GM19240 (cell line): ENCODE measurements around the gene LMNTD2.
A peak's percentile ranks its signal among the peaks of the same experiment; 100 is the strongest.

Source experiments
- DNase-seq: peaks from one replicate; pipeline ENCODE4 v3.0.0; 2011; ENCODE audit warnings: low spot score; ENCODE audit not compliant: insufficient read length

LMNTD2 gene

DNA sequence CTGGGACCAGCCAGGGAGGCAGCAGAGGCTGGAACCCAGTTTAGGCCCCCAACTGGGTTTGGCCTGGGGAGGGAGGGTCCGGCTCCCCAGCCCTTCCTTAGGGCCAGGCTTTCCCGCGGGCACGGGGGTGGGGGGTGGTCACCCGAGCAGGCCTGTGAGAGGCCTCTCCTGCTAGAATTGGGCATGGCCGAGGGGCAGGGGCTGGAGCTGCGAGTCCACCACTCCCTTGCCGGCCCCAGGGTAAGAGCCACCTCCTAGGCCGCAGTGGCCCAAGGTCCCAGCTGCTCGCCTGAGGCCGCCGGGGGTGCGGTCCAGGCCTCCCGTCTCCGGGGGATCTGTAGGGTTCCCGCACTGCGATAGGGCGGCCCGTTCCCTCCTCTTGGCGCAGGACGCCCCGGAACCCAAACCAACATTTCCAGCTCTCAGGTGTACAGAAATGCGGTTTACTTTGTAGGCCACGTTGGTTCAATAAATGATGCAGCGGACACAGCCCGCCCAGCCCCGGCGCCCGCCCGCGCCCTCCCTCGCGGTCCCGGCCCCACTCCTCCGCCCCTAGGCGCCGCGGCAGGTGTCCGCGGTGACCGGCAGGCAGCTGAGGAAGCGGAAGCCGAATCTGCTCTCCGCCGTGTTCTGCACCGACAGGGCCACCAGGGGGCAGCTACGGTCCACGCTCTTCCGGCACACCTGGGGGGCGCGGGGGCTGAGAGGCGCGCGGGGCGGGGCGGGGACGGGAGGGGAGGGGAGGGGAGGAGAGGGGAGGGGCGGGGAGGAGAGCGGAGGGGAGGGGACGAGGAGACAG lies 5.9 kb downstream of the LMNTD2 start:
- DNase-seq = peak; percentile 82

DNA sequence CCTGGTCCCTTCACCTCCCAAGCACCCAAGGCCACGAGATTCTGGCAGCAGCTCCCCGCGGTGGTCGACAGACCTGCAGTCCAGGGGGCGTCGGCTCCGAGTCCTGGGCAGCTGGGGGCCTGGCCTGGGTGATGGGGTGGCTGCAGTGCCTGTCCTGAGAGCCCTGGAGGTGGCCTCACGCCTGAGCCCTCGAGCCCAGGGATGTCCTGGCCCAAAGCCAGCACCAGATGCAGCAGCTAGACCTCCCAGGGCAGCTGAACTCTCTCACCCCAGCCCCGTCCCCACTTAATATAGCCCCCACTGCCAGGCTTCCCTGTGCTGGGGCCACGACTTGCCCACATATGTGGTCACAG lies 6.6 kb downstream of the LMNTD2 start:
- no peak for DNase-seq

DNA sequence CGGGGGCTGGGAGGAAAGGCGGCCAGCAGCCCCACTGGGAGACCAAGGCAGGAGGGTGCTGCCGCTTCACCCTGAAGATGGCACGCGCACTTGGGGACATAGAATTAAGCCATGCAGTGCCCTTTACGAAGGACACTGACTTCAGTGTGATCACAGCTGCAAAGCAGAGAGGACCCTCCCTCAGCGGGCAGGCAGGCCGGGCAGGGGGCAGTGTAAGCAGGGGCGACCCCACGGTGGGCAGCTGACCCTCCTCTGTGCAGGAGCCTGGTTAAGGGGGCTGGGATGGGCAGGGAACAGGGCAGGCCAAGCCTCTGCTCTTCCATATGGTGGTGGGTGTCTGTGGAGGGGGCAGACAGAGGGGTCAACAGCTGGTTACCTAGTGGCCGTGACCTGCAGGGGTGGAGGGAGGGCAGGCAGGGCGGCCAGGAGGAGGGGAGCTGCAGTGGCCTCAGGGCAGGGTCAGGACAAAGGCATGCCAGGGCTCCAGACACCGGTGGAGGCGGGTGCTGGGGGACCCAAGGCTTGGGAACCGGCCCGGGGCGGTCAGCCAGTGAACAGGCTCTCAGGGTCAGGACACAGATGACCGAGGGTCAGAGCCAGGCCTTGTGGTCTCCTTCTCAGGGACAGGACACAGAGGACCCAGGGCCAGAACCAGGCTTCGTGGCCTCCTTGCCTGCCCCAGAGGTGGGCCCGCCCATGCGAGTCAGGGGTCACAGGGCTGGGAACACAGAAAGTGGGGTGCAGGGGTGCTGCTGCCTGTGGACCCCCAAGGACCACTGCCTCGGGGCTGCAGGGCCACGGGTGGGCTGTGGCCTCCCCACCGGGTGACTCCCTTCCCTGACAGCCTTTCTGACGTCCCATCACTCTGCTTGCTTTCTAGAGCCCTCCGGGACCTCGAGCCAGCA lies 7.2 kb downstream of the LMNTD2 start:
- no peak for DNase-seq

DNA sequence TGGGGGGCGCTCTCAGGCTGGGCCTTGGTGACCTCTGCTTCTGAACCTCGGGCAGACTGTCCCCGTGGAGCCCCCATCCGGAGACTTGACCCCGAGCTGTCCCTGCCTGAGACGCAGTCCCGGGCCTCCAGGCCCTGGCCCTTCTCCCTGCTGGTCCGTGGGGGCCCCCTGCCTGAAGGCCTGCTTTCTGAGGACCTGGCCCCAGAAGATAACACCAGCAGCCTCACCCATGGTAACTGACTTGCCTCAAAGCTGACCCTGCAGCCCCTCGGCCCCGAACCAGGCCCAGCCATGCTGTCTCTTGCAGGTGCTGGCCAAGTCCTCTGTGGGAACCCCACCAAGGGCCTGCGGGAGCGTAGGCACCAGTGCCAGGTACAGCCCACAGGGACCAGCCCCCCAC lies 8.9 kb downstream of the LMNTD2 start:
- DNase-seq = no peak

DNA sequence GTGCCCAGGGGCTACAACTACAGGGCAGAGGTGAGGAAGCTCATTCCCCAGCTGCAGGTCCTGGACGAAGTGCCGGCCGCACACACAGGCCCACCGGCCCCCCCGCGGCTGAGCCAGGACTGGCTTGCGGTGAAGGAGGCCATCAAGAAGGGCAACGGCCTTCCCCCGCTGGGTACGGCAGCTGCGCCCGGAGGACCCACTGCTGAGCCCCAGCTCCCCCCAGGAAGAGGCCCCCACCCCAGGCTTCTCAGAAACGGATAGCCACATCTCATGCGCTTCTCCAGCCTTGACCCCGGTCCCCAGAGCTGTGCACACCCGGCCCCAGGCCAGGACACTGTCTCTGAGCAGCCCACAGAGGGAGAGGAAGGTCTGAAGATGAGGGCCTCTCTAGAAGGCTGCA lies 9.4 kb downstream of the LMNTD2 start:
- no peak for DNase-seq

DNA sequence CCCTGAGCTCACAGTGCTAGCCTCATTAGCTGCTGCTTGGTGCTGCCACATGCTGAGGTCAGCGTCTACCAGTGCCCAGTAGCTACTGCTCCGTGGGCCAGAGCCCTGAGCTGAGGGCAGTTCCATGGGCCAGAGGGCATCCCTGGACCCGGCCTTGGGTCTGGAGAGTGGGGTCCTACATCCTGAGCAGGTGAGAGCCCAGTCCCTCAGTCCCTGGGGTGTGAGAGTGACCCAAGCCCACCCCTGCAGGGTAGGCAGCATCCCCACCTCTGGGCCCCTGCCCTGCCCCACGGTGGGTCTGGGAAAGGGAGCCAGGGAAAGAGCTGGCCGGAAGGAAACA lies 9.8 kb downstream of the LMNTD2 start:
- no peak for DNase-seq

DNA sequence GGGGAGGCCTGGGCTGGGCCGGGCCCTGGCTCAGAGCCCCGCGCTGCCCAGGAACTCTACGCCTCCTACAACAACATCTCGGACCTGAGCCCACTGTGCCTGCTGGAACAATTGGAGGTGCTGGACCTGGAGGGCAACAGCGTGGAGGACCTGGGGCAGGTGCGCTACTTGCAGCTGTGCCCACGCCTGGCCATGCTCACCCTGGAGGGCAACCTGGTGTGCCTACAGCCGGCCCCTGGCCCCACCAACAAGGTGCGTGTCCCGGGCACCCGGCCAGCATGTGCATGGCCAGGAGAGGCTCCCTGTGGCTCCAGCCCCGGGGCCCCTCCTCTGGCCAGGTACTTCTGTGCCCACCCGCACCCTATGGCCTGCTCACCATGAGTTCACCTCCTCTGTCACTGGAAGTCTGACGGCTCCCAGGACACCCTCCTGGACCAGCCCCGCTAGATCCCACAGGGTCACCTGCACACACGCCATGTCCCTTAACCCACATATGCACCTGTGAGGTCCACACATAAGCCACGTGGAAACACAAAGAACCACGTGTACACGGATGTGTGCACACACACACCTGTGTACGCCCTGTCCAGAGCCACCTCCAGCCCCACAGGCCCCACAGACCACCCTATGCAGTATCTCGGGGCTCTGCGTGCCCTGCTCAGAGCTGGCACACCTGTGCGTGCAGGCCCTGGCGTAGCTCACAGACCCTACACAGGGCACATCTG lies 10.4 kb downstream of the LMNTD2 start:
- no peak for DNase-seq

DNA sequence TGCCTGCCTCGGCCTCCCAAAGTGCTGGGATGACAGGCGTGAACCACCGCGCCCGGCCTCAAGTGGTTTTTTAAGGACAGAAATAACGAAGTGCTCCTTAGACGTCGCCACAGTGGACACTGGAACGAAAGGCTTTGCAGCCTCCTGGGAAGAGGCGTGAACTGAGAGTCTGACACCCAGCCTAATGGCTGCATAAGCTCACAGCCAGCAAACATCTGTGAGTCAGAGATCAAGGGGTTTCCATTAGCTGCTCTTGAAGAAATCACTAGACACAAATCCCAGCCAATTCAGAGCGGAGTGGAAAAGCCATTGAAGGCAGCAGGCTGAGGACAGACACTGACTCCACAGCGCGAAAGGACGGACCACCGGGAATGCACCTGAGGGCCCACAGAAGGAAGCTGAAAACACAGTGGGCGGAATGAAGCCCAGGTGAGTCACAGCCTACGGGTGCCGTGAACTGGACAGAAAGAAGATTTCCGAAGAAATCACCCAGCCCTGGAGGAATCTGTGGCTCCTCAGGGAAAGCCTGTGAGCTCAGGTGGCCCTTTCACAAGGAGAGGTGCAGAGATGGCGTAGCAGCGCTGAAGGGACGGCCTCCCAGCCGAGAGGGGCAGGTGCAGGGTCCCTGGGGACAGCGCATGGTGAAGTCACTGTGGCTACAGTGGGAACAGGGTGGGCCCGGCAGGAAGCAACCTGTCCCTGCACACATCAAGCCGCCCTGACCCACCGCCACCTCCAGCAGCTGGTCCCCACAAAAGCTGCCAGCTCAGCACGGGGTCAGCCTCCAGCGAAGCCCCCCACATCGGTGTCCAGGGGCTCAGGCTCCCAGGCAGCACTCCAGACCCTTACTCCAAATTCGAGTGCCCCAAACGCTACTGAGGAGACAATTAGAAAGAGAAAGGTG lies 11.6 kb downstream of the LMNTD2 start:
- DNase-seq = no peak

DNA sequence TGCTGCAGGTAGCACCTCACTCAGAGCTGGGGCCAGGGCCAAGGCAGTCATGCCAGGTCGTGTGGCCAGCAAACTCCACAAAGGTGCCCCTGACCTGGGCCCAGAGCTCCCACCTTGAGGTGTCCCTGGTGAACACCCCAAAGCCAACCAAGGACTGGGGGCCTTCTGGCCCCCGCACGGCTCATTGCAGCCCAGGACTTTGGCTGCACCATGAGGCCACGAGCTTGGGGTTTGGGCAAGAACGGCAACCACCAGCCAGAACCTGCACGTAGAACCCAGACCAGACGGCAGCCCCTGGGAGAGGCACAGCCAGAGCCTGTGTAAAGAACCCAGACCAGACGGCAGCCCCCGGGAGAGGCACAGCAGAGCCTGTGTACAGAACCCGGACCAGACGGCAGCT lies 15.4 kb downstream of the LMNTD2 start:
- no peak for DNase-seq

DNA sequence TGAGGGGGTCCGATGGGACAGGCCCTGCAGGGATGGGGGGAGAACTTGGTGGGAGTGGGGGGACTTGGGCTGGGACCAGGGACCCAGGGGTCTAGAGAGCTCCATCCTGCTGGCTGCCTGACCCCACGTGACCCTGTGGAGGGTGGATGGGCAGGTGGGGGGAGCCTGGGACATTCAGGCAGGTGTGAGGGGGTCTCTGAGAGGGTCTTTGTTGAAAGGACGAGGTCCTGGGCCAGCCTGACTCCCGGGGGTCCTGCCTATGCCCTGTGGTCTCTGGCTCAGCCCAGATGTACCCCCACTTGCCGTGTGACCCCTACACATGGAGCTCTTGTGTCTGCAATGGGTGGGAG lies 15.7 kb downstream of the LMNTD2 start:
- DNase-seq = no peak

DNA sequence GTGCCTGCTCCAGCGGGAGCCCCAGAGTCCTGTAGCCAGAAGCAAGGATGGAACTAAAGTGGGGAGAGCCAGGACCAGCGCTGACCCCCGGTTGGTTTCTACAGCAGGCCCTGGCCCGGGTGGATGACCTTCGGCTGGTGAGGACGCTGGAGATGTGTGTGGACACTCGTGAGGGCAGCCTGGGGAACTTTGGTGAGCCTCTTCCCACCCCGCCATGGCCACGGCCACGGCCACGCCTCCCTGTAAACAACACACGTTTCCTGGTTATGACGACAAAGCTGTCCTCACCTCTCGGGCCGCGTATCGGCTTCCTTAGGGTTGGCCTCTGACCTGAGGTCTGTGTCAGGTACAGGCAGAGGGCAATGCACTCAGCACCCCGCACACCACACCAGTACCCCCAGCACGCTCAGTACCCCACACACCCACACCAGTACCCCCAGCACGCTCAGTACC lies 19.1 kb downstream of the LMNTD2 start:
- no peak for DNase-seq

DNA sequence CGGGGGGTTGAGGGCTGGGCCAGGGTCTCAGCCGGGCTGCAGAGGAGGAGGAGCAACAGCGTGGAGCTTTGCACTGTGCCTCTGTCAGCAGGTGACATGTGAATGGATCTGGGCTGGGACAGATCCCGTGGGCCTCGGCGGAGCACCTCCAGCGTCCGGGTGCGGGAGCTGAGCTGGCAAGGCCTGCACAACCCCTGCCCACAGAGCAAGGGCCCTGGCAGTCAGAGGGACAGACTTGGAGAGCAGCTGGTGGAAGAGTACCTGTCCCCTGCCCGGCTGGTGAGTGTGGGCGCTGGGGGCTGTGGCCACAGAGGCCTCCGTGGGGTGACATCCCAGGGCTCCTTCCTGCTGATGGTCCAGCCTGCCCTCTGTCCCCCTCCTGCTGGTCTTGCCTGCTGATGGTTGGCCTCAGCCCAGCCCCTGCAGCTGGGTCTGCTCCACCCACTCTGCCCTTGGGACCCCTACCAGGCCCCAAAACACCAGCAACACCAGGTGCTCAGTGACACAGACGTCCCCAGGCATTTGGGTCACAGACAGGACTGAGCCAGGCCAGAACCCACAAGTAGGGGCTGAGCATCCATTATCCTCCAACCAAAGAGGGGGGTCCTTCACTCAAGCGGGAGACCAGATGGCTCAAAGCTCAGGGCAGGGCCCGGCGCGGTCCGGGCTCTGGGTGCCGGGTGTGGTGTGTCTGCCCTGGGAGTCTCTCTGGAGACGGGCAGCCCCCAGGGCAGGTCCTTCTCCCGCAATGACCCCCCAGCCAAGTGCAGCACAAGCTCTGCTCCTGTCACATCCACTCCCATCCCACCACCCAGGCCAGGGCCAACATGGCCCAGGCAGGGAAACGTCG lies 19.7 kb downstream of the LMNTD2 start:
- no peak for DNase-seq

DNA sequence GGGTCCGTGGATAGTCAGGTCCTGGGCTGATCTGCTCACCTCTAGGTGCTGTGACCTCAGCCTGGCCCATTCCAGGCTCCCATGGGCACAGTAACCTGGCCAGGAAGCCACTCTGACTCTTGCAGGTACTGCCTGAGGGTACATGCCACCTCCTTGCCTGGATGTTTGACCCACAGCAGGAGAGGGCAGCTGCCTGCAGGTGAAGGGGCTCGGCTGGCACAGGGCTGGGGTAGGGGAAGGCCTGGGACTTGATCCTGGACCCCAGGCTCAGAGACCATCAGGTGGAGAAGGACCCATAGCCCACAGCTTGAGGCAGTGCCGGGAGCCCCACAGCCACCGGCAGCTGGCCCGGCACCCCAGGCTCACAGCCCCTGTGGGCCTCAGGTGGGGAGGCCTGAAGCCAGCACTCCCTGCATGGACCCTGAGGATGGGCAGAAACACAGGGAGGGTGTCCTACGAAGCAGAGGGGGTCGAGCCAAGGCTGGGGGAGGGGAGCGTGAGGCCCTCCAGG lies 20.5 kb downstream of the LMNTD2 start:
- no peak for DNase-seq

DNA sequence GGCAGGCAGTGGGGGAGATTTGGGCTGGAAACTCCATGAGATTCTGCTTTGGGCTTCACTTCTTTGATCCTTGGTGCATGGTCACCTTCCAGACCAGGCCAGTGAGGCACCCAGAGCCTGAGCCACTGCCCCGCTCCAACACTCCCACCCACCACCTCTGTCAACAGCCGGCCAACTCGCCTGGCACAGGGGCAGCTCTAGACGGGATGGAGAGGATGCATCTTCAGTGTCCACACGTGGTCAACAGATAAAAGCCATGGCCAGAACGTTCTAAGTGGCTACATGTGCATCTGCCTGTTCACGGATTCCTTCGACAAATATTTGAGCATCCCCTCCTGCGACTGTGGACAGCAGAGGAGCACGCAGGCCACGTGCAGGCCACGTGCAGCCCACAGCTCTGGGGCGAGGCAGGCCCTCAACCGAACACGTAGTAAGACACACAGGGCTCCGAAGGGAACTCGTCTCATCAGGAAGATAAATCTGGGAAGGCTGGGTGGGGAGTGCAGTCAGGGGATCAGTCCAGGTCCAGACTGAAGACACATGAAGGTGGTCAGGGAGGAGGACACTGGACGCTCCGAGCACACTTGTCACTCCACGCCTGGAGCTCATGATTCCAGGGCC lies 22.0 kb downstream of the LMNTD2 start:
- no peak for DNase-seq

DNA sequence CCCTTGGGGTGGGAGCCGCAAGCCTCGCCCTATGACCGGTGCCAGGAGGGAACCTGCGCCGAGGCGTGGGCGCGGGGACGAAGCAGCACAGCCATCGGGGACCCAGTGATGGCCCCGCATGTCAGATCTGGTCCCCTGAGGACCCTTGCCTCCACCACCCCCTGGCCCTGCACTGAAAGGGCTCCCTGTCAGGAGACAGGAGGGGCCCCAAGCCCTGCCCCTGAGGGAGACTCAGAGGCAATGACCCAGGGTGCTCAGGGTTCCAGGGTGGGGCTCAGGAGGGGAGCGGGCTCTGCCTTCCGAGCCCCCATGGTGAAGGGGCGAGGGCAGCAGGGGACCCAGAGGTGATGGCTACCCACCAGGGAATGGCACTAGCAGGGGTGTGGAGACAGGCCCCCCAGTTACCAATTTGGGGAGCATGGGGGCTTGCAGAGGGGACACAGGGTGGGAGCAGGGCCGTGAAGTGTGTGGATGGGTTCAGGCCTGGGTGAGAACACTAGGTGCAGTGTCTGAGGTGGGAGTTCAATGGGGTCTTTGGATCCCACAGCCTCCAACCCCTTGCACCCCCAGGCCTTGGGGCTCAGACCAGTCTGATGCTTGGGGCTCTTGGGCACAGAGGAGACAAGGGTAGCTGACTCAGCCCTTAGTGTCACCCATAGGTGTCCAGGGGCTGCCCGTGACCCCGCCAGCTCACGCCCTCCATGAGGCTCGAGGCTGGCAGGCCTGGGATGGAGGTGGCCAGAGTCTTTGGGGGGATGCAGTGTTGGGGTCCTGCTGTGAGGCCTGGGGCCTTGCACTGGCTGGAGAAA lies 22.7 kb downstream of the LMNTD2 start:
- DNase-seq = no peak

DNA sequence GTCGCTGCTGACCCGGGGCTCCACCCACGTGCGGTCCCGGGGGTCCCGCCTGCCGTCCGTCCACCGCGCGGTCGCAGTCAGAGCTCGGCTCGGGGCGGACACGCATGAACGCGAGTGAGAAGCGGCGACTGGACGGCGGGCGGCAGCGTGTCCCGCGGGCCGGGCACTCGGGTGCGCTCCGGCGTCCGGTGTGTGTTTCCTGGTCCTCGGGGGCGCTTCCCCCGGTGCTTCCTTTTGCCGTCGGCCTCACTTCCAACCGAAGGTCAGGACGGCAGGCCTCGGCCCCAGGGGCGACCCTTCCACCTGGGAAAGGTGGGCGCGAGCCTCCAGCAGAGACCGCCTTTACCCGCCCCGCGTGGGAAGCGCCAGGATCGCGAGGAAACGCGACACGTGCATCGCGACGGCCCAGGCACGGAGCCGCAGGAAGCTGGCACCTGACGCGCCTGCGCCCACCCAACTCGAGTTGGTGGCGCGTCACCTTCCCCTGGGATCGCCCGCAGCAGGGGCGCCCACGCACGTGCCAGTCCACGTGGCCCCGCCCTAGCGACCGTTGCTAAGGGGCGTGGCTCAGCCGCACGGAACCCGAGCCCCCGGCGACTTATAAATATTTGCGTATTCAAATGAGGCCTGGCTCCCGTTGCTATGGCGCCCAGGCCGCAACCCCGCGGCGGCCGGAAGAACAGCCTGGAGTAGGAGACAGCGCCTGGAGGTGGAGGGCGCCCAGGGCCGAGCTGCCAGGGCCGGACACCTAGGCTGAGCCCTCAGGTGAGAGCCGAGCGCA lies 23.5 kb downstream of the LMNTD2 start, which contains the start of gene LRRC56:
TSS of gene LRRC56 (plus strand) at position 687 of the 781 bp plus-strand sequence. CDS start 3,158 bp downstream, outside the sequence.
- DNase-seq = peak; percentile 98

DNA sequence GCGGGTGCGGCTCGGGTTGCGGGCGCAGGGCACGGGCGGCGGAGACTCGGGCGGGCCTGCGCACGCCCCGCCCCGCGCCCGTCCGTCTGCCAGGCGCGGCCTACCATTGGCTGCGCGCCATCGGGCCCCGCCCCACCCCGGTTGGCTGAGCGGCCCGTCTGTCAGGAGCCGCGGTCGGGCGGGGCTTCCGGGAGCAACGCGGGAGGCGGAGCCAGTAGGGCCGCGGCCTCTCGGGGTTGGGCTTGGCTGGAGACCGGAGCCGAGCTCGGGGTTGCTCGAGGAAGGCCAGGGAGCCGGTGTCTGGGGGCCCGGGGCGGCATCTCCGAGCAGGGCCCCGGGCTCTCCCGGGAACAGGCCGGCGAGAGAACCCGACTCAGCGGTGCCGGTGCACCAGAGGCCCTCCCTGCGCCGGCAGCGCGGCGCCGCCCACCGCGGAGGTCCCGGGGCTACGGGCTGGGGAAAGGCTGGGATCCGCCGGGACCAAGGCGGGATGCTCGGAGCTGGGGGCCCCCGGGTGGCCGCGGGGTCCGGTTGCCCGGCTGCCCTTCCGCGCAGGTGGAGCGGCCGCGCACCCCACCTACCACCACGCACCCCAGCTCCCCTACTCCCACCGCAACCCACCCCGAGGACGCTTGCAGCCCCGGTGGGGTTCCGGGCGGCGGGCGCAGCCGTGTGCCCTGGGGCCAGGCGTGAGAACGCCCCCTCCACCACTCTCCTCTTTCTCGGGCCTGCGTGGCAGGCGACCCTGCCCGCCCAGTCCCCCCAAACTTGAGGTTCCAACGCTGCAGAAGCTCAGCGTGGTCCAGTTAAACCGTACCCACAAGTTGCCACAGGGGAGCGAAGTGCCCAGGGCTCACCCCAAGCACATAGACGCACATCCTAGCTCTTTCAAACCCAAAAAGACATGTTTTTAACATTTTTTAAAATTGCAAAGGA lies 24.8 kb downstream of the LMNTD2 start, which contains the start of gene HRAS:
TSS of gene HRAS (minus strand) at position 58 of the 936 bp plus-strand sequence.
- DNase-seq = peak; percentile 99
